AG04450 (cell line): Measurements from ENCODE around the gene DDR2. TPM values are rescaled to one million over a fixed set of nuclear protein-coding genes. Genes with fewer than 3 reads are reported as not detected.
A peak's percentile ranks its signal among the peaks of the same experiment; 100 is the strongest.

Source experiments
- CTCF ChIA-PET: fragments of 300-600, 350-600 bp; formaldehyde crosslinking; extraction: SDS; loops from one replicate; lab custom pipeline; 2022; ENCODE audit warnings: antibody characterized with exemption, inconsistent platforms; lab: Charles Lee
- POLR2A ChIA-PET: fragments of 350-600 bp; formaldehyde crosslinking; extraction: SDS; loops from one replicate; lab custom pipeline; 2021; ENCODE audit warnings: antibody characterized with exemption, inconsistent platforms; lab: Yijun Ruan, JAX
- DNase-seq: peaks from one replicate; pipeline ENCODE4 v3.0.0-alpha.2; 2011; ENCODE audit warnings: low read depth, low spot score
- H3K27ac ChIP-seq: one replicate; pipeline ENCODE4 v1.5.1; 2012; ENCODE audit warnings: low read depth, low read length, control low read depth
- H3K27me3 ChIP-seq: one replicate; pipeline ENCODE4 v1.6.0; 2012; ENCODE audit warnings: low read length; ENCODE audit not compliant: control insufficient read depth, insufficient read depth
- H3K4me3 ChIP-seq: 2 replicates; pipeline ENCODE4 v1.5.1; 2011; ENCODE audit warnings: mild to moderate bottlenecking, low read depth, low read length, control low read depth
- H3K9me3 ChIP-seq: 2 replicates; pipeline ENCODE4 v1.5.1; 2012; ENCODE audit warnings: low read length; ENCODE audit not compliant: control insufficient read depth, insufficient read depth
- polyA plus RNA-seq: library from polyadenylated mRNA; depleted of rRNA; stranded (reverse); fragments of >200 nt; gene quantifications from 2 replicates; pipeline ENCODE4 v1.2.3, GENCODE V29; 2011
- TF ChIP-seq, protein P1 (sequence below): IDR thresholded peaks from 2 replicates; pipeline ENCODE4 v1.5.1; 2011; ENCODE audit warnings: low read depth, low read length, control low read depth, inconsistent platforms

Gene DDR2
- polyA plus RNA-seq, 1 experiment: 194 TPM

DNA sequence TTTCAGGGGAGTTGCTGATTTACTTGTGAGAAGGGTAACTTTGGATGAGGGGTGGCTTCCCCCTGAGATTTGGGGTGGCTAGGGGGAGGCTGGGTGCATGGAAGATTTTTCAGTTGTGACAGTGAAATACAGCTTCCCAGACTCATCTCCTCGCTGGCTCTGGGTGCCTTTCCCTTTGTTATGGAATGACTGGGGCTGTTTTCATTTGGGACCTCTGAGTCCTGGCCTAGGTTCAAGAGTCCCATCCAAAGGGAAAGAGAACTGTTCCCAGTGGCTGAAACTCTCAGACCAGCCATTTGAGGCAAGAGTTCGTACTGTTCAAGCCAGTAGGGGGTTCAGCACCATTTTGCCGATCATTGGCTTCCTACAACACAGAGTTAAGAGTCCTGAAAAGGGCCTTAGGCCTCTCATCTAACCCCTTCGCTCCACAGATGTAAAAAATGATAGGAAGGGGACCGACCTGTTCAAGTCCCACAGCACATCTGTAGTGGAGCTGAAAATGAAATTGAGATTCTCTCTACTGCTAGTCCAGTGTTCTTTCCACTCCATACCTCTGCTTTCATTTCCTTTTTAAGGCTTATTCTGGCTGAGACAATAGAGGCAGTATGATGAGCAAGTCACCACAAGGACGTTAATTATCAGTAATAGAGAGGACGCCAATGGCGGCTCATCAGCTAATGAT lies 958 bp downstream of the DDR2 start:
- Histone ChIP-seq H3K27me3 (no peaks in the 10 kb centered on the region), H3K27ac (peak overlapping the region; percentile 97), H3K9me3 (no peaks in the 10 kb centered on the region), H3K4me3 (peak overlapping the region; percentile 83)
- ChIA-PET POLR2A (interaction anchor here (0.9 to 2.9 kb wide), 4 partner anchors 43 to 77 kb away, joined by 3 to 19 read pairs (median 4); no protein-coding TSS in a partner anchor), CTCF (interaction anchor here (0.8 to 6.5 kb wide), 5 partner anchors 9 to 167 kb away, joined by 4 to 70 read pairs (median 10); no protein-coding TSS in a partner anchor)
- TF ChIP-seq, protein P1, sequence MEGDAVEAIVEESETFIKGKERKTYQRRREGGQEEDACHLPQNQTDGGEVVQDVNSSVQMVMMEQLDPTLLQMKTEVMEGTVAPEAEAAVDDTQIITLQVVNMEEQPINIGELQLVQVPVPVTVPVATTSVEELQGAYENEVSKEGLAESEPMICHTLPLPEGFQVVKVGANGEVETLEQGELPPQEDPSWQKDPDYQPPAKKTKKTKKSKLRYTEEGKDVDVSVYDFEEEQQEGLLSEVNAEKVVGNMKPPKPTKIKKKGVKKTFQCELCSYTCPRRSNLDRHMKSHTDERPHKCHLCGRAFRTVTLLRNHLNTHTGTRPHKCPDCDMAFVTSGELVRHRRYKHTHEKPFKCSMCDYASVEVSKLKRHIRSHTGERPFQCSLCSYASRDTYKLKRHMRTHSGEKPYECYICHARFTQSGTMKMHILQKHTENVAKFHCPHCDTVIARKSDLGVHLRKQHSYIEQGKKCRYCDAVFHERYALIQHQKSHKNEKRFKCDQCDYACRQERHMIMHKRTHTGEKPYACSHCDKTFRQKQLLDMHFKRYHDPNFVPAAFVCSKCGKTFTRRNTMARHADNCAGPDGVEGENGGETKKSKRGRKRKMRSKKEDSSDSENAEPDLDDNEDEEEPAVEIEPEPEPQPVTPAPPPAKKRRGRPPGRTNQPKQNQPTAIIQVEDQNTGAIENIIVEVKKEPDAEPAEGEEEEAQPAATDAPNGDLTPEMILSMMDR: peak; percentile 33
- DNase-seq: no peak

DNA sequence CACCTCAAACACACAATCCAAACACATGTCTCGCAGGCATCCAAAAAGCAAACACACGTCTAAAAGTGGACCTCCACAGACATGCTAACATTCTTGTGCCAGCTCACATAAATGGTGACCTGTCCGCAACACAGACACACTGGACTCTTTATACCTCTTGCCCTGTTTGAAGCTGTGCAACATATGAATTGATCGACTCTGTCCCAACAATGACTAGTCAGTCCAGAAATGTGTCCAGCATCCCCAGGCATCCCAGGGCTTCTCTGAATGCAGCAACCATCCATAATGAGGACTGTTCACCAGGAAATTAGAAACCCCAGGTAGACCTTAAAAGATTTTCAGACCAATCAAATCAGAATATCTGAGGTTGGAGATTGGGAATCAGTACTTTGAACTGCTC lies 3.2 kb downstream of the DDR2 start:
- Histone ChIP-seq H3K4me3 (peak overlapping the region; percentile 83), H3K27ac (no peak overlapping the region), H3K9me3 (no peaks in the 10 kb centered on the region), H3K27me3 (no peaks in the 10 kb centered on the region)
- DNase-seq: no peak
- ChIA-PET CTCF (interaction anchor here (0.6 to 2.5 kb wide), 4 partner anchors 22 to 165 kb away, joined by 3 to 10 read pairs (median 3); no protein-coding TSS in a partner anchor), POLR2A (interaction anchor here (0.9 kb wide), 1 partner anchor 74 kb away, joined by 3 read pairs; the partner anchor contains the start of gene UAP1)
- TF ChIP-seq, protein P1: no peak

DNA sequence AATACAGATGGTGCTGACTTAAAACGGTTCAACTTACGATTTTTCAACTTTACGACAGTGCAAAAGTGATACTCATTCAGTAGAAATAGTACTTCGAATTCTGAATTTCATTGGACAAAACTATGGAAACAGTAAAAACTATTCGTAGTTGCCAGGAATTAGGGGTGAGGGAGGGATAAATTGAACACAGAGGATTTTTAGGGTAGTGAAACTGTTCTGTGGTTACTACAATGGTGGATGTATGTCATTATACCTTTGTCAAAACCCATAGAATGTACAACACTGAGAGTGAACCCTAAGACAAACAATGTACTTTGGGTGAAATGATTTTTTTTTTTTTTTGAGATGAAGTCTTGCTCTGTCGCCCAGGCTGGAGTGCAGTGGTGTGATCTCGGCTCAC lies 7.5 kb downstream of the DDR2 start:
- TF ChIP-seq, protein P1: no peak
- H3K27ac ChIP-seq: no peak overlapping the region
- ChIA-PET POLR2A (no interaction called here), CTCF (interaction anchor here (1.0 kb wide), 1 partner anchor 26 kb away, joined by 6 read pairs; no protein-coding TSS in a partner anchor)
- H3K27me3 ChIP-seq: no peaks in the 10 kb centered on the region
- DNase-seq: no peak
- no peaks in the 10 kb centered on the region for H3K9me3 ChIP-seq
- no peak overlapping the region for H3K4me3 ChIP-seq

DNA sequence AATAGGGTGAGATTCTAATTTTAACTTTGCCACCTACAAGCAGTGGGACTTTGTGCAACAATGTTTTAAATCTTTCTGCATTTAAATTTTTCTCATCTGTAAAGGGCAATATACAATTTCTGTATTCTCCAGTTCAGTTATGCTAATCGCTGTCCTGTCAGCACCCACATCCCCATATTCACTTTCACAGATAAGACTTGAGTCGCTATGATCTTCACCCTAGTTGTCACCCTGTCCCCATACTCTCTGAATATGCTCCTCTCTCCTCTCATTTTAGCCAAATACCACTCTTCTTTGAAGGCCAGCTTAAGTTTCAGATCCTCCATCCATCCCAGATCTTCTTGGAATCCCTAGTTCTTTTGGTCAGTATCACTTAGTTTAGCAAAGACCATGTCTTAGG lies 8.8 kb downstream of the DDR2 start:
- H3K27me3 ChIP-seq: no peaks in the 10 kb centered on the region
- TF ChIP-seq, protein P1: no peak
- ChIA-PET POLR2A (no interaction called here), CTCF (interaction anchor here (1.7 kb wide), 1 partner anchor 28 kb away, joined by 5 read pairs; no protein-coding TSS in a partner anchor)
- no peak for DNase-seq
- no peak overlapping the region for H3K4me3 ChIP-seq
- no peaks in the 10 kb centered on the region for H3K9me3 ChIP-seq
- H3K27ac ChIP-seq: no peak overlapping the region

DNA sequence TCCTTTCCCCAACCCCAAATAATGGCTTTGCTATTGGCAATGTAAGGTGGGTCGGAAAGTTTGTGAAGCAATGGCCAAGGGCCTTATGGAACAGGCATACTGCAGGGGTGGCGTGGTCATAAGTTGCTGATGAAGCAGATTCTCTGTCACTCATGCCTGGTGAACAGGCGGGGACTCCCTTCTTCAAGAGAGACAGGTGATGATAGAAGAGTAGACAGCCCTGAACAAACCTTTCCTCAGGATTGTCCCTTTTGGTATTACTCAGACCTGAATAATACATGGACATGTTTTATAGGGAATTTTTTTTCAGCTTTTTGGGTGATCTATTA lies 12.7 kb downstream of the DDR2 start:
- ChIA-PET POLR2A (interaction anchor here (0.7 to 0.8 kb wide), 2 partner anchors 15 to 51 kb away, joined by 3 read pairs; no protein-coding TSS in a partner anchor), CTCF (no interaction called here)
- no peaks in the 10 kb centered on the region for H3K9me3 ChIP-seq
- TF ChIP-seq, protein P1: no peak
- H3K27me3 ChIP-seq: no peaks in the 10 kb centered on the region
- no peak overlapping the region for H3K4me3 ChIP-seq
- H3K27ac ChIP-seq: no peak overlapping the region
- no peak for DNase-seq
